GM15510 (cell line): ENCODE measurements around the gene ARHGAP10.

Experiments
- POLR2A ChIP-seq: IDR thresholded peaks from 3 replicates; pipeline ENCODE4 v1.6.1; 2011; ENCODE audit warnings: borderline replicate concordance; ENCODE audit not compliant: insufficient read length; ENCODE audit errors: extremely low read depth

Gene ARHGAP10

GRCh38 chr4:147901388-147901787 is 169.5 kb downstream of the ARHGAP10 start:
- no peak for TF ChIP-seq POLR2A

- TF ChIP-seq POLR2A = no peak
Observed at GRCh38 chr4:147901916-147902315, 170.0 kb downstream of the ARHGAP10 start.

GRCh38 chr4:147909225-147909624 is 177.3 kb downstream of the ARHGAP10 start:
- TF ChIP-seq POLR2A = no peak

- TF ChIP-seq POLR2A = no peak
Observed at GRCh38 chr4:147910315-147910714, 178.4 kb downstream of the ARHGAP10 start.

GRCh38 chr4:147913137-147913536 is 181.2 kb downstream of the ARHGAP10 start:
- no peak for TF ChIP-seq POLR2A

- no peak for TF ChIP-seq POLR2A
Observed at GRCh38 chr4:147916351-147916750, 184.5 kb downstream of the ARHGAP10 start.

GRCh38 chr4:147923381-147923780 is 191.5 kb downstream of the ARHGAP10 start:
- TF ChIP-seq POLR2A = no peak

- no peak for TF ChIP-seq POLR2A
Observed at GRCh38 chr4:147923854-147924253, 192.0 kb downstream of the ARHGAP10 start.

- no peak for TF ChIP-seq POLR2A
Observed at GRCh38 chr4:147924604-147925412, 192.9 kb downstream of the ARHGAP10 start.

- no peak for TF ChIP-seq POLR2A
Observed at GRCh38 chr4:147927377-147928137, 195.7 kb downstream of the ARHGAP10 start.

GRCh38 chr4:147928400-147928799 is 196.5 kb downstream of the ARHGAP10 start:
- TF ChIP-seq POLR2A = no peak

GRCh38 chr4:147929746-147930145 is 197.9 kb downstream of the ARHGAP10 start:
- no peak for TF ChIP-seq POLR2A

GRCh38 chr4:147933316-147933715 is 201.4 kb downstream of the ARHGAP10 start:
- TF ChIP-seq POLR2A = no peak

GRCh38 chr4:147933779-147934178 is 201.9 kb downstream of the ARHGAP10 start:
- TF ChIP-seq POLR2A = no peak

GRCh38 chr4:147938496-147938895 is 206.6 kb downstream of the ARHGAP10 start:
- TF ChIP-seq POLR2A = no peak

- no peak for TF ChIP-seq POLR2A
Observed at GRCh38 chr4:147940171-147940570, 208.3 kb downstream of the ARHGAP10 start.
